Loucy (cell line): ENCODE results near the gene ABI1.

ENCODE experiments used
- EZH2phosphoT487 ChIP-seq: fragments of 200-600 bp; IDR thresholded peaks from 2 replicates; pipeline ENCODE4 v1.6.1; 2018; ENCODE audit warnings: antibody characterized with exemption, mild to moderate bottlenecking, moderate library complexity, borderline replicate concordance
- TF ChIP-seq, protein P1 (sequence below): fragments of 200-600 bp; sonication (generic); conservative IDR thresholded peaks from 2 replicates; pipeline ENCODE4 v1.5.1; 2014; ENCODE audit warnings: mild to moderate bottlenecking, antibody characterized with exemption, low read length

DNA sequence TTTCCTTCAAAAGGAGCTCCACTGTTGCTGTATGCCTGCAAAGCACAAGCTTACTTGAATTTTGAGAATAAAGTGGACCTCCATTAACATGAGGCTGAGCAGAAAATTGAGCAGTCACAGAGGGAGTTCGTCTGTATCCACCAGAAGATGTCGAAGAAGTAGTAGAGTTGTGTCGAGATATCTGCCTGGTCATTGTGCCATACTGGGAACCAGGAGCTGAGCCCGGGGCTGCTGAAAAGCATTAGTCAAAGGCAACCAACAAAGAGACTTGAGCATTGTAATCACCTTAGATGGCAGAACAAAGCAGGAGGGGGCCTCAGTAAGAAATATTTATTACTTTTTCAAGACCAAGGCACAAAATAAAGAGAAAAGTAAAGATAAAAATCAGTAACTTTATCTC lies 101.8 kb downstream of the ABI1 start:
- TF ChIP-seq, protein P1, sequence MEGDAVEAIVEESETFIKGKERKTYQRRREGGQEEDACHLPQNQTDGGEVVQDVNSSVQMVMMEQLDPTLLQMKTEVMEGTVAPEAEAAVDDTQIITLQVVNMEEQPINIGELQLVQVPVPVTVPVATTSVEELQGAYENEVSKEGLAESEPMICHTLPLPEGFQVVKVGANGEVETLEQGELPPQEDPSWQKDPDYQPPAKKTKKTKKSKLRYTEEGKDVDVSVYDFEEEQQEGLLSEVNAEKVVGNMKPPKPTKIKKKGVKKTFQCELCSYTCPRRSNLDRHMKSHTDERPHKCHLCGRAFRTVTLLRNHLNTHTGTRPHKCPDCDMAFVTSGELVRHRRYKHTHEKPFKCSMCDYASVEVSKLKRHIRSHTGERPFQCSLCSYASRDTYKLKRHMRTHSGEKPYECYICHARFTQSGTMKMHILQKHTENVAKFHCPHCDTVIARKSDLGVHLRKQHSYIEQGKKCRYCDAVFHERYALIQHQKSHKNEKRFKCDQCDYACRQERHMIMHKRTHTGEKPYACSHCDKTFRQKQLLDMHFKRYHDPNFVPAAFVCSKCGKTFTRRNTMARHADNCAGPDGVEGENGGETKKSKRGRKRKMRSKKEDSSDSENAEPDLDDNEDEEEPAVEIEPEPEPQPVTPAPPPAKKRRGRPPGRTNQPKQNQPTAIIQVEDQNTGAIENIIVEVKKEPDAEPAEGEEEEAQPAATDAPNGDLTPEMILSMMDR = no peak
- TF ChIP-seq EZH2phosphoT487 = no peak
